Right renal pelvis (tissue), 4 donors: Measurements from ENCODE around the gene DNAH3. TPM values are rescaled to one million over a fixed set of nuclear protein-coding genes. Genes with fewer than 3 reads are reported as not detected.
"Not testable (repeated sequence)": the region's sequence is repeated elsewhere in the genome, so short reads cannot be mapped to it uniquely, and the experiment has no call there.

Experiments
- DNase-seq, 4 donors: peaks; one replicate each; pipeline ENCODE4 v3.0.0-alpha.2; 2013; ENCODE audit warnings: low read depth in 4 of 4, low spot score in 3 of 4, missing footprints in 1 of 4
- polyA plus RNA-seq, 4 donors: library from polyadenylated mRNA; unstranded; fragments of 120-200 nt; gene quantifications; one replicate each; pipeline ENCODE4 v1.2.1, GENCODE V29; 2013; ENCODE audit not compliant: insufficient read length in 4 of 4

Gene DNAH3
- polyA plus RNA-seq, 4 donors: 0.25 to 0.67 (median 0.39) TPM

GRCh38 chr16:21078563-21078962, 72.1 kb downstream of the DNAH3 start:
- DNase-seq: no peak

- DNase-seq: no peak
These were observed 74.3 kb downstream of the DNAH3 start for GRCh38 chr16:21076186-21076883.

GRCh38 chr16:21075252-21075651, 75.4 kb downstream of the DNAH3 start:
- DNase-seq: no peak

- no peak for DNase-seq
These were observed 77.7 kb downstream of the DNAH3 start for GRCh38 chr16:21072976-21073375.

GRCh38 chr16:21071741-21072140, 78.9 kb downstream of the DNAH3 start:
- DNase-seq: no peak

- no peak for DNase-seq
These were observed 80.1 kb downstream of the DNAH3 start for GRCh38 chr16:21070564-21070963.

GRCh38 chr16:21069986-21070385, 80.7 kb downstream of the DNAH3 start:
- DNase-seq: no peak

- no peak for DNase-seq
These were observed 86.4 kb downstream of the DNAH3 start for GRCh38 chr16:21064203-21064602.

- DNase-seq: not testable (repeated sequence)
These were observed 87.3 kb downstream of the DNAH3 start for GRCh38 chr16:21063314-21063713.

GRCh38 chr16:21060027-21060510, 90.6 kb downstream of the DNAH3 start:
- DNase-seq: no peak

- no peak for DNase-seq
These were observed 92.8 kb downstream of the DNAH3 start for GRCh38 chr16:21057875-21058274.

- DNase-seq: no peak
These were observed 94.2 kb downstream of the DNAH3 start for GRCh38 chr16:21056396-21056795.

GRCh38 chr16:21055738-21056137, 94.9 kb downstream of the DNAH3 start:
- not testable (repeated sequence) for DNase-seq

- no peak for DNase-seq
These were observed 97.1 kb downstream of the DNAH3 start for GRCh38 chr16:21053590-21053989.

GRCh38 chr16:21048091-21048912, 102.3 kb downstream of the DNAH3 start:
- DNase-seq: not testable (repeated sequence)

- no peak for DNase-seq
These were observed 112.4 kb downstream of the DNAH3 start for GRCh38 chr16:21038197-21038596.

- DNase-seq: no peak
These were observed 112.9 kb downstream of the DNAH3 start for GRCh38 chr16:21037736-21038135.

- no peak for DNase-seq
These were observed 113.5 kb downstream of the DNAH3 start for GRCh38 chr16:21037168-21037567.

- no peak for DNase-seq
These were observed 114.2 kb downstream of the DNAH3 start for GRCh38 chr16:21036471-21036870.

- no peak for DNase-seq
These were observed 116.9 kb downstream of the DNAH3 start for GRCh38 chr16:21033704-21034103.

- DNase-seq: no peak
These were observed 117.4 kb downstream of the DNAH3 start for GRCh38 chr16:21033264-21033663.

- DNase-seq: no peak
These were observed 121.9 kb downstream of the DNAH3 start for GRCh38 chr16:21028728-21029127.
